Caco-2 (cell line): Measurements from ENCODE around the gene CNOT10. TPM values are rescaled to one million over a fixed set of nuclear protein-coding genes. Genes with fewer than 3 reads are reported as not detected.
"Not testable (repeated sequence)": the region's sequence is repeated elsewhere in the genome, so short reads cannot be mapped to it uniquely, and the experiment has no call there.

Source experiments
- BruUV-seq: library from RNA; stranded (reverse); fragments of 400-500 nt; replicated peaks from 2 replicates; lab custom pipeline; 2021; lab: Mats Ljungman, UMichigan
- CTCF ChIA-PET: fragments of 300-600 bp; sonication (Branson Sonifier 250); formaldehyde crosslinking; loops from one replicate; lab custom pipeline; 2022; ENCODE audit warnings: antibody characterized with exemption; lab: Charles Lee
- POLR2A ChIA-PET: fragments of 300-600 bp; sonication (Branson Sonifier 250); formaldehyde crosslinking; loops from one replicate; lab custom pipeline; 2022; ENCODE audit warnings: antibody characterized with exemption; lab: Charles Lee
- DNase-seq, 2 experiments: peaks; one replicate each; pipeline versions ENCODE4 v3.0.0 to v3.0.0-alpha.2; 2020 to 2022
- H3K27me3 ChIP-seq: replicated peaks from 2 replicates; pipeline ENCODE4 v1.6.0; 2011; ENCODE audit warnings: low read length; ENCODE audit not compliant: control insufficient read depth, insufficient read depth
- H3K36me3 ChIP-seq: 2 replicates; pipeline ENCODE4 v1.5.1; 2011; ENCODE audit warnings: low read length; ENCODE audit not compliant: control insufficient read depth, insufficient read depth
- H3K4me1 ChIP-seq: fragments of 250-450 bp; sonication (Bioruptor Pico); 2 replicates; pipeline ENCODE4 v1.5.1; 2020; ENCODE audit warnings: mild to moderate bottlenecking
- H3K4me3 ChIP-seq: 2 replicates; pipeline ENCODE4 v1.5.1; 2011; ENCODE audit warnings: low read depth, mild to moderate bottlenecking, control low read depth, low read length
- H3K9me3 ChIP-seq: fragments of 250-450 bp; sonication (Bioruptor Pico); 2 replicates; pipeline ENCODE4 v1.5.1; 2020; ENCODE audit warnings: mild to moderate bottlenecking, moderate library complexity
- H3K27ac Mint-ChIP-seq: one replicate; pipeline ENCODE4 v1.8.0; 2022; ENCODE audit warnings: mixed read lengths; ENCODE audit not compliant: unreplicated experiment
- H3K27me3 Mint-ChIP-seq: one replicate; pipeline ENCODE4 v1.8.0; 2022; ENCODE audit warnings: mixed read lengths; ENCODE audit not compliant: insufficient read depth, unreplicated experiment
- H3K36me3 Mint-ChIP-seq: one replicate; pipeline ENCODE4 v1.8.0; 2022; ENCODE audit warnings: mild to moderate bottlenecking, mixed read lengths; ENCODE audit not compliant: insufficient read depth, unreplicated experiment
- H3K4me1 Mint-ChIP-seq: one replicate; pipeline ENCODE4 v1.8.0; 2022; ENCODE audit warnings: low read depth, mixed read lengths; ENCODE audit not compliant: unreplicated experiment
- H3K4me3 Mint-ChIP-seq: one replicate; pipeline ENCODE4 v1.8.0; 2022; ENCODE audit warnings: mild to moderate bottlenecking, moderate library complexity, mixed read lengths; ENCODE audit not compliant: unreplicated experiment
- H3K9me3 Mint-ChIP-seq: one replicate; pipeline ENCODE4 v1.8.0; 2022; ENCODE audit warnings: mixed read lengths; ENCODE audit not compliant: unreplicated experiment
- CTCF ChIP-seq, 2 experiments: fragments of 200-600 bp in 1 of 2; IDR thresholded peaks; 1 replicate in 1 of 2; 2 replicates in 1 of 2; pipeline versions ENCODE4 v1.5.1 to v1.8.0; 2011 to 2022; ENCODE audit warnings: antibody characterized with exemption in 1 of 2, control low read depth in 1 of 2, inconsistent platforms in 1 of 2, low read depth in 1 of 2, low read length in 1 of 2, mild to moderate bottlenecking in 1 of 2, moderate library complexity in 1 of 2; ENCODE audit not compliant: insufficient read depth in 1 of 2, severe bottlenecking in 1 of 2, unreplicated experiment in 1 of 2
- intact Hi-C: fragments of 100-400 bp; cut with micrococcal nuclease; formaldehyde crosslinking; loops from one replicate; pipeline ENCODE4 v1.10.0; 2022; ENCODE audit not compliant: unreplicated experiment
- total RNA-seq: library from RNA; stranded (reverse); gene quantifications from 2 replicates; pipeline ENCODE4 v1.2.3, GENCODE V29; 2022

The CNOT10 gene
- total RNA-seq, 1 experiment from 2014 or later, result 49.5 TPM

GRCh38 chr3:32660634-32661033, 24.4 kb upstream of the CNOT10 start:
- no peaks in the 10 kb centered on the region for H3K27me3 ChIP-seq
- H3K36me3 ChIP-seq, result no peaks in the 10 kb centered on the region
- H3K9me3 Mint-ChIP-seq, result no peaks in the 10 kb centered on the region
- no peak overlapping the region for H3K27ac Mint-ChIP-seq
- no peaks in the 10 kb centered on the region for H3K4me1 ChIP-seq
- POLR2A ChIA-PET, result no interaction called here
- no peaks in the 10 kb centered on the region for H3K4me1 Mint-ChIP-seq
- no peak for DNase-seq
- no peak overlapping the region for H3K4me3 Mint-ChIP-seq
- BruUV-seq, result no TSS peak
- intact Hi-C loops, result no loop called here
- no peaks in the 10 kb centered on the region for H3K36me3 Mint-ChIP-seq
- H3K27me3 Mint-ChIP-seq, result peaks cover 2% of the 10 kb centered on the region
- no peaks in the 10 kb centered on the region for H3K9me3 ChIP-seq
- no peak overlapping the region for H3K4me3 ChIP-seq
- no peak for TF ChIP-seq CTCF (IDR thresholded peaks at IDR 0.05; ENCODE audit: insufficient read depth in 1 of 2, low read depth in 1 of 2, low read length in 1 of 2, severe bottlenecking in 1 of 2, unreplicated experiment in 1 of 2)
- CTCF ChIA-PET, result no interaction called here

DNA sequence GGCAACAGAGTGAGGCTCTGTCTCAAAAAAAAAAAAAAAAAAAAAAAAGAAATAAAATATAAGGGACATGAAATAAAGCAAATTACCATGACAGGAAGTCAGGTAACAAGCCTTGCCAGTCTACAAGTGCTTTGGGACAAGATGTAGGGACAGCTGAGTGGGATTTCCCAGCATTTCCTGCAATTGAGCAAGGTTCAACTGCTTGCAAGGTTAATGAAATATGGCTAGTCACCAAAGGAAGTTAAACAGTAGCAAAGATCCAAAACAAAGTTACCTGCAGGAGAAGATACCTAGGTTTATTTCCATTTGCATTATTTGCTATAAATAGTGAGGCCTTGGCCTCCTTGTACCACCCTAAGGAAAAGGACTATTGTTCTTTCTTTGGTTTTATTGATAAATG, 22.3 kb upstream of the CNOT10 start:
- H3K4me3 Mint-ChIP-seq, result no peak overlapping the region
- peaks cover 5% of the 10 kb centered on the region; the same call in 1 of the 2 replicates for H3K4me1 ChIP-seq
- H3K27ac Mint-ChIP-seq, result no peak overlapping the region
- no peaks in the 10 kb centered on the region for H3K36me3 Mint-ChIP-seq
- H3K27me3 Mint-ChIP-seq, result no peaks in the 10 kb centered on the region
- ChIA-PET POLR2A (no interaction called here), CTCF (no interaction called here)
- H3K27me3 ChIP-seq, result no peaks in the 10 kb centered on the region
- no peaks in the 10 kb centered on the region for H3K36me3 ChIP-seq
- H3K4me1 Mint-ChIP-seq, result no peaks in the 10 kb centered on the region
- no peak overlapping the region for H3K4me3 ChIP-seq
- no TSS peak for BruUV-seq
- no peaks in the 10 kb centered on the region for H3K9me3 ChIP-seq
- DNase-seq, result no peak
- no peak for TF ChIP-seq CTCF (IDR thresholded peaks at IDR 0.05; ENCODE audit: insufficient read depth in 1 of 2, low read depth in 1 of 2, low read length in 1 of 2, severe bottlenecking in 1 of 2, unreplicated experiment in 1 of 2)
- intact Hi-C loops, result no loop called here
- H3K9me3 Mint-ChIP-seq, result no peaks in the 10 kb centered on the region

DNA sequence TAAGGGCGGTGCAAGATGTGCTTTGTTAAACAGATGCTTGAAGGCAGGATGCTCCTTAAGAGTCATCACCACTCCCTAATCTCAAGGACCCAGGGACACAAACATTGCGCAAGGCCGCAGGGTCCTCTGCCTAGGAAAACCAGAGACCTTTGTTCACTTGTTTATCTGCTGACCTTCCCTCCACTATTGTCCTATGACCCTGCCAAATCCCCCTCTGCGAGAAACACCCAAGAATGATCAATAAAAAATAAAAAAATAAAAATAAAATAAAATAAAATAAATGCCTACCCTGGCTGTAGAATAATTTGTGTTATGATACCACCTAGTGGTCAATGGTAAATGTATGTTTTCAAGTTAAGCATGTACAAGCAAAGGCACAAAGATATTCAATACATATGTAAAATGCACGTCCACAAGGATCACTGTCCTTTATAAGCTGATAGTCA, 20.3 kb upstream of the CNOT10 start:
- H3K27me3 ChIP-seq, H3K4me1 Mint-ChIP-seq, CTCF ChIA-PET, H3K4me3 ChIP-seq, H3K27ac Mint-ChIP-seq, H3K4me1 ChIP-seq, H3K4me3 Mint-ChIP-seq, H3K9me3 ChIP-seq, H3K9me3 Mint-ChIP-seq, H3K27me3 Mint-ChIP-seq, H3K36me3 ChIP-seq, POLR2A ChIA-PET, H3K36me3 Mint-ChIP-seq, BruUV-seq: not testable (repeated sequence)
- DNase-seq, result peak; percentile 49 to 64
- intact Hi-C loops, result loop anchor here (1.0 kb wide), 1 partner anchor 154 kb away; no protein-coding TSS in a partner anchor
- peak; percentile 15 to 64 for TF ChIP-seq CTCF (IDR thresholded peaks at IDR 0.05; ENCODE audit: insufficient read depth in 1 of 2, low read depth in 1 of 2, low read length in 1 of 2, severe bottlenecking in 1 of 2, unreplicated experiment in 1 of 2)
